ENCODE data around the gene MYO18A.

The MYO18A gene

DNA sequence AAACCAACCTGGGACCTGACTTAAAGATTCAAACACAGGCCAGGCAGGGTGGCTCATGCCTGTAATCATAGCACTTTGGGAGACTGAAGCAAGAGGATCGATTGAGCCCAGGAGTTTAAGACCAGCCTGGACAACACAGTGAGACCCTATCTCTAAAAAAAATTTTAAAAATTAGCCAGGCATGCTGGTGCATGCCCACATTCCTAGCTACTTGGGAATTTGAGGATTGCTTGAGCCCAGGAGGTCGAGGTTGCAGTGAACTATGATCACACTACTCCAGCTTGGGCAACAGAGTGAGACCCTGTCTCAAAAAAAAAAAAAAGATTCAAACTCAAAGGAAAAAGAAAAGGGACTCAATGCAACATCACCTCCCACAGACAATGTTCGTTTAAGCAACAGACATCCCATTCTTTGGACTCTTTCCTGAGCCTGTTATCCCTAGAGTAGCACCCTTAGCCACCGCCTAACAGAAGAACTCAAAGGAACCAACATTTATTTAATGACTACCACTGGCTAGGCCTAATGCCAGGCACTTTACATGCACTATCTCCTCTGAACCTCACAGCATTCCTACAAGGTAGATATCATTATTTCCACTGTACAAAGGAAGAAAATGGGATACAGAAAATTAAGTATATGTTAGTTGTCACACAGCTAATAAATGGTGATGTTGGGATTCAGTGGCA, 12.7 kb downstream of the MYO18A start:
- no peaks in the 10 kb centered on the region for H3K27me3 ChIP-seq (ENCODE audit: control insufficient read depth, insufficient read depth, low read length)
- no peak overlapping the region for H3K27ac ChIP-seq (ENCODE audit: low read length)
- no peak overlapping the region for H3K4me3 ChIP-seq (ENCODE audit: low read length)
- H3K4me1 ChIP-seq (ENCODE audit: control insufficient read depth, insufficient read depth, low read length): no peaks in the 10 kb centered on the region
- no peaks in the 10 kb centered on the region for H3K9me3 ChIP-seq (ENCODE audit: control insufficient read depth, insufficient read depth, low read length)
- H3K36me3 ChIP-seq (ENCODE audit: control insufficient read depth, insufficient read depth, low read length): peaks cover 7% of the 10 kb centered on the region
- WGBS (ENCODE audit: insufficient coverage, insufficient read length): no CpG with 5 or more reads among the region's 4 CpGs
- no peak for DNase-seq (ENCODE audit: low read depth, low spot score)

DNA sequence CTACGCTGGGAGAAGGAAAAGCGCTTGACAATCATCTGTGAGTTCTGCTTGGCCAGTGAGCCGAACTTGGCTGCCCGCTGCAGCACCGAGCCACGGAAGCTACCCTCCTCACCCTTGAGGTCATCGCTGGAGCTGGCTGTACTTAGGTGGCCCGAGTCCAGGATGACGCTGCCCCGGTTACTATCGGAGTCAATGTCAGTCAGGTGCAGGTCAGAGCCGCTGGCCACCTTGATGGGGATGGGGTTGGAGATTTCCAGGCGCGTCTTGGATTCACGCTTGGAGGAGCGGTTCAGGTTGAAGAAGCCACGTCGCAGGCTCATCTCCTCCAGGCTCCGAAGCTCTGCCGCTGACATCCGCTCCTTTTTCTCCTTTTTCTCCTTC, 13.7 kb downstream of the MYO18A start:
- Histone ChIP-seq H3K27ac (ENCODE audit: low read length) (no peak overlapping the region), H3K36me3 (ENCODE audit: control insufficient read depth, insufficient read depth, low read length) (peaks cover 7% of the 10 kb centered on the region), H3K4me3 (ENCODE audit: low read length) (no peak overlapping the region), H3K27me3 (ENCODE audit: control insufficient read depth, insufficient read depth, low read length) (no peaks in the 10 kb centered on the region), H3K4me1 (ENCODE audit: control insufficient read depth, insufficient read depth, low read length) (no peaks in the 10 kb centered on the region), H3K9me3 (ENCODE audit: control insufficient read depth, insufficient read depth, low read length) (no peaks in the 10 kb centered on the region)
- no CpG with 5 or more reads among the region's 21 CpGs for WGBS (ENCODE audit: insufficient coverage, insufficient read length)
- no peak for DNase-seq (ENCODE audit: low read depth, low spot score)

DNA sequence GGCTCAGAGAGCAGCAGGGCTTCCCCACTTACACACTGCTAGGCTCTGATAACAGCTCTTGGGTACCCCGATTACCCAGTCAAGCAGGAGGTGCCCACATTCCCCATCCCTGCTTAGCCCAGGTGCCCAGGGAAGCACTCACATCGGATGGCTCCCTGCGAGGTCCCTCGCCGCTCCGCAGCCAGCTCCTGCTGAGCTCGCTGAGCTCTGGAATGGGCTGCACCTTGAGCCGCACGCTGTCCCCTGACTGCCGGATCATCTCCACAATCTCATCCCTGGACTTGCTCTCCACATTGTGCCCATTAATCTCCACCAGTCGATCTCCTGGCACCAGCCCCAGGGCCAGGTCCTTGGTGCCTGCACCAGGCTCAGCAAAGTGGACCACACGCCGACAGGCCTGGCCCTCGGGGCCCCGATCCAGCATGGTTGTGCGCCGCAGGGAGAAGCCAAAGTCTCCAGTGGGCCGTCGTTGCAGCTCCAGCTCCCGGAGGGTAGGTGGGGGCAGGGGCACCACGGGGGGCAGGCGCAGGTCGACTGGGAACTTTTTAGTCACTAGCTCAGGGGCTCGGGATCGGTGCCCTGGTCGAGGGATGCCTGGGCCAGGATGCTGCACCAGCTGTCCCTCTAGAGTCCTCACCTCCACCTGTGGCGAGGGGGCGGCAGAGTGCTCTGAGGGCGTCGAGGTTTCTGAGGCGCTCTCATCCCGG, 14.2 kb downstream of the MYO18A start:
- no peaks in the 10 kb centered on the region for H3K27me3 ChIP-seq (ENCODE audit: control insufficient read depth, insufficient read depth, low read length)
- no peak for DNase-seq (ENCODE audit: low read depth, low spot score)
- H3K4me3 ChIP-seq (ENCODE audit: low read length): no peak overlapping the region
- WGBS (ENCODE audit: insufficient coverage, insufficient read length): no CpG with 5 or more reads among the region's 32 CpGs
- no peak overlapping the region for H3K27ac ChIP-seq (ENCODE audit: low read length)
- H3K9me3 ChIP-seq (ENCODE audit: control insufficient read depth, insufficient read depth, low read length): no peaks in the 10 kb centered on the region
- H3K36me3 ChIP-seq (ENCODE audit: control insufficient read depth, insufficient read depth, low read length): peaks cover 7% of the 10 kb centered on the region
- no peaks in the 10 kb centered on the region for H3K4me1 ChIP-seq (ENCODE audit: control insufficient read depth, insufficient read depth, low read length)

DNA sequence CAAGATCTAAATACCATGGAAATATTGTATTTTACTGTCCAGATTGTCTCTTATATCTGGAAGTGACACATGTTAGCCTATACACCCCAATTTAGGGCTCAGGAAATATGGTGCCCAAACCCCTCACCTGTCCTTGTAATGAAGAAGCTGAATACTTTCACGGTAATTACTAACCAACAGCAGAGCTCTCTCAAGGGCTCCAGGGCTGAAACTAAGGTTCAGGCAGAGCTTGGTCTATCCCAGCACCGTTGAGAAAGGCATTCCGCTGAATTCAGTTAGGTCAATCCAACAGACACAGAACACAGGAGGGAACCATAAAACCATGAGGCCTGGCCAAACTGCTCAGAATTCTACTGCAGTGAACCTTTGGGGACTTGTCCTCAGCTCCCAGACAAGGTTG, 14.9 kb downstream of the MYO18A start:
- no peak for DNase-seq (ENCODE audit: low read depth, low spot score)
- H3K4me1 ChIP-seq (ENCODE audit: control insufficient read depth, insufficient read depth, low read length): no peaks in the 10 kb centered on the region
- H3K27me3 ChIP-seq (ENCODE audit: control insufficient read depth, insufficient read depth, low read length): no peaks in the 10 kb centered on the region
- no peak overlapping the region for H3K4me3 ChIP-seq (ENCODE audit: low read length)
- WGBS (ENCODE audit: insufficient coverage, insufficient read length): no CpG with 5 or more reads among the region's 3 CpGs
- no peaks in the 10 kb centered on the region for H3K9me3 ChIP-seq (ENCODE audit: control insufficient read depth, insufficient read depth, low read length)
- no peak overlapping the region for H3K27ac ChIP-seq (ENCODE audit: low read length)
- peaks cover 7% of the 10 kb centered on the region for H3K36me3 ChIP-seq (ENCODE audit: control insufficient read depth, insufficient read depth, low read length)

DNA sequence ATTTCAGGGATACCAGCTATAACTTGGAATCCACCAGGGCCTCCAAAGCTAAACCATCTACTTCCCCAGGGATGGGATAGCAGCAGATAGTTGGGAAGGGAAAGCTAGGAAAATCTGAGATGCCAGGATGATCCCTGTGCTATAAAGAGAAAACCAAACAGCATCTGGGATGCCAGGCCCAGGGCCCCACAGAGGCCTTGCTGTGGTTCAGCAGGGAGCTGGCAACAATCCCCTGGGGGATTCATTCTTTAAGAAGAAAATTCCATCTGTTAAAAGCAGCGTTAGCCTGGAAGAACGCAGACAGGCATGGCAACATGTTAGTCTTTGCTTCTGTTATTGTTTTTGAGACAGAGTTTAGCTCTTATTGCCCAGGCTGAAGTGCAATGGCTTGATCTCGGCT, 16.6 kb downstream of the MYO18A start:
- 0 out of 2 replicates have a peak, but pooled peaks cover 2% of the 10 kb centered on the region for H3K4me1 ChIP-seq (ENCODE audit: control insufficient read depth, insufficient read depth, low read length)
- no peak overlapping the region for H3K4me3 ChIP-seq (ENCODE audit: low read length)
- H3K27ac ChIP-seq (ENCODE audit: low read length): no peak overlapping the region
- no peaks in the 10 kb centered on the region for H3K9me3 ChIP-seq (ENCODE audit: control insufficient read depth, insufficient read depth, low read length)
- no CpG with 5 or more reads among the region's 3 CpGs for WGBS (ENCODE audit: insufficient coverage, insufficient read length)
- no peak for DNase-seq (ENCODE audit: low read depth, low spot score)
- H3K36me3 ChIP-seq (ENCODE audit: control insufficient read depth, insufficient read depth, low read length): peaks cover 7% of the 10 kb centered on the region
- H3K27me3 ChIP-seq (ENCODE audit: control insufficient read depth, insufficient read depth, low read length): no peaks in the 10 kb centered on the region

DNA sequence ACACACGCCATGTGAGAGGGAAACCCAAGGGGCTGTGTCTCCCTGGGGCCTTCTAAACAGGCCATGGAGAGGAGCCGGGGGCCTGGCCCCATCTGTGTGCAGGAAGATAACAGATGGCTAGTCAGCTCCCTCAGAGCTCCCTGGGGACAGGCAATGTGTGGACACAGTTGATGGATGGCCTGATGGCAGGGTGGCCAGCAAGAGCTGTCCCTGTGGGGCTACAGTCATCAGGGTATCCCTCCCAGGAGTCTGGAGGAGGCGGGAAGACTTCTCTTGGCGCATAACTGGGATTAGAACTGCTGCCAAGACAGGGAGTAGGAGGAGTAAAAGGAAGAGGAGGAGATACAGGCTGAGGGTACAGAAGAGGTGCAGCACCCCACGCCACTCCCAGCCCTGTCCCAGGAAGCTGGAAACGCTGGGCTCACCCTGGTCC, 17.3 kb downstream of the MYO18A start:
- Histone ChIP-seq H3K36me3 (ENCODE audit: control insufficient read depth, insufficient read depth, low read length) (peaks cover 7% of the 10 kb centered on the region), H3K4me1 (ENCODE audit: control insufficient read depth, insufficient read depth, low read length) (0 out of 2 replicates have a peak, but pooled peaks cover 2% of the 10 kb centered on the region), H3K27me3 (ENCODE audit: control insufficient read depth, insufficient read depth, low read length) (no peaks in the 10 kb centered on the region), H3K27ac (ENCODE audit: low read length) (no peak overlapping the region), H3K4me3 (ENCODE audit: low read length) (no peak overlapping the region), H3K9me3 (ENCODE audit: control insufficient read depth, insufficient read depth, low read length) (no peaks in the 10 kb centered on the region)
- WGBS (ENCODE audit: insufficient coverage, insufficient read length): no CpG with 5 or more reads among the region's 6 CpGs
- DNase-seq (ENCODE audit: low read depth, low spot score): no peak

DNA sequence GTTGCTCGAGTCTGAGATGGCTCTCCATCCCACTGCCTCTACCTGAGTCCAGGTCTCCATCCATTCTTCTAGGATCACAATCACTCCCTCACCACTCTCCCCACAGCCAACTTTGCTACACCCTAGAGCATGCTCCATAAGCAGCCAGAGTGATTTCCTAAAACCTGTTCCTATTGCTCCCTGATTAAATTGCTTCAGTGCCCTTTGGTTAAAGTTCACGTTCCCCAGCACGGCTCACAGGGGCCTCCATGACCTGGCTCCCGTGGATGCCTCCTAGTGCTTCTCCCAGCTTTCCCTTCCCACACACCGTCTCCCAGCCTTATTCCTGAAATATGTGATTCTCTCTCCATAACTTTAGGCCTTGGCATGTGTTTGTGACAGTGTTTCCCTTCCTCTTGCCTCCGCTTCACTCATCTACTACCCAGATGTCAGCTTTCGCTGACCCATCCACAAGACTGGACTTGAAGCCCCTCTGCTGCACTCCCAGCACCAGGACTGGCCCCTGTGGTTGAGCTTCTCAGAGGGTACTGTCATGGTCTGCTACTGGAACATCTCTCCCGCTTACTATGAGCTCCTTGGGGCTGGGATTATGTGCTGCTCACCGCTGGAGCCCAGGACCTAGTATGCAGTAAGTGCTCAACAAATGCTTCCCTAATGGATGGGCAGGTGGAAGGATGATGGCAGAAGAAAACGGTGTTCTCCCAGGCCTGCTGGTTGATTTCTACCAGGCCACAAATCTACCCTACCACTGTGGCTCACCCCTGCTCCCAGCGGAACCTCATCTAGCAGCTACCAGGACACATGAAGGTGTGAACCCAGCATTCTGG, 17.9 kb downstream of the MYO18A start:
- H3K36me3 ChIP-seq (ENCODE audit: control insufficient read depth, insufficient read depth, low read length): peaks cover 7% of the 10 kb centered on the region
- H3K27me3 ChIP-seq (ENCODE audit: control insufficient read depth, insufficient read depth, low read length): no peaks in the 10 kb centered on the region
- H3K4me1 ChIP-seq (ENCODE audit: control insufficient read depth, insufficient read depth, low read length): 0 out of 2 replicates have a peak, but pooled peaks cover 2% of the 10 kb centered on the region
- no peak overlapping the region for H3K4me3 ChIP-seq (ENCODE audit: low read length)
- no peaks in the 10 kb centered on the region for H3K9me3 ChIP-seq (ENCODE audit: control insufficient read depth, insufficient read depth, low read length)
- no peak for DNase-seq (ENCODE audit: low read depth, low spot score)
- no peak overlapping the region for H3K27ac ChIP-seq (ENCODE audit: low read length)
- WGBS (ENCODE audit: insufficient coverage, insufficient read length): no CpG with 5 or more reads among the region's 11 CpGs

DNA sequence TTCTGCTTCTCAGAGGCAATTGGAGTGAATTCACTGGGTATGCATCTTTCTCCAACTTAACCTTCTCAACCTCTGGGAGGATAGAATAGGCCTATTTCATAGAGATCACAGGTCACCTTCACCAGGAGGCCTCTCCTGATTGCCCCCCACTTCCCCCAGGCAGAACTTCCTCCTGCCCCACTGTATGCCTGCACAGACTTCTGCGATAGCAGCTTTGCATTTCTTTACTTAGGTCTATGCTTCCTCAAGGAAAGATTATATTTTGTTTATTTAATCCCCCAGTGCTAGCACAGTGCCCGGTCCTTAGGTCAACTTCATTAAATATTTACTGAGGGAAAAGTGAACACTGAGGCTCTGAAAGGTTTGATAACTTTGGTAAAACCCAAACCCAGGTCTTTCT, 19.9 kb downstream of the MYO18A start:
- DNase-seq (ENCODE audit: low read depth, low spot score): no peak
- Histone ChIP-seq H3K4me1 (ENCODE audit: control insufficient read depth, insufficient read depth, low read length) (peaks cover 6% of the 10 kb centered on the region), H3K9me3 (ENCODE audit: control insufficient read depth, insufficient read depth, low read length) (no peaks in the 10 kb centered on the region), H3K27ac (ENCODE audit: low read length) (no peak overlapping the region), H3K36me3 (ENCODE audit: control insufficient read depth, insufficient read depth, low read length) (no peaks in the 10 kb centered on the region), H3K4me3 (ENCODE audit: low read length) (no peak overlapping the region), H3K27me3 (ENCODE audit: control insufficient read depth, insufficient read depth, low read length) (no peaks in the 10 kb centered on the region)
- no CpG with 5 or more reads among the region's 2 CpGs for WGBS (ENCODE audit: insufficient coverage, insufficient read length)

DNA sequence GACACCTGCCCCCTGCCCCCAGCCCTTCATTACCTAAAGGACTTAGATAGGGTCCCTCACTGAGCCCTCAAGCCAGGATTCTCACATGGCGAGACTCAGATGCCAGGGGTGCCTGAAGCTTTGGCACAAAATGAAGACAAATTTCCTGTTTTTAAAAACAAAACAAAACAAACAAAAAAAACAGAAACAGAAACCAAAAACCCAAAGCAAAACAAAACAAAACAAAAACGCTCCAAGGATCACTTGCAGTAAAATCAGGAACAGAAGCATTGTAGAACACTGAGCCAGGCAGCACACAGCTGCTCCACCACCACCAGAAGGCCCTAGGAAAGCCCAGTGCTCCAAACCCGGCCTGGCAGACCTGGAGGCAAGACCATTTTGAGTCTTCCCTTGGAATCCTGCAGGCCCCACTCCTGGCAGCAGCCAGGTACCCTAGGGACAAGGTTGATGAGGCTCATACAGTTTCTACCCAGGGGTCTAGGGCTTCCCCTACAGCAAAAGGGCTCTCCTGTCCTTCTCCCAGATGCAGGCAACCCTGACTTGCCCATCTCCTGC, 20.8 kb downstream of the MYO18A start:
- no CpG with 5 or more reads among the region's 3 CpGs for WGBS (ENCODE audit: insufficient coverage, insufficient read length)
- no peak overlapping the region for H3K4me3 ChIP-seq (ENCODE audit: low read length)
- H3K4me1 ChIP-seq (ENCODE audit: control insufficient read depth, insufficient read depth, low read length): peaks cover 7% of the 10 kb centered on the region
- H3K27me3 ChIP-seq (ENCODE audit: control insufficient read depth, insufficient read depth, low read length): no peaks in the 10 kb centered on the region
- no peaks in the 10 kb centered on the region for H3K9me3 ChIP-seq (ENCODE audit: control insufficient read depth, insufficient read depth, low read length)
- H3K36me3 ChIP-seq (ENCODE audit: control insufficient read depth, insufficient read depth, low read length): no peaks in the 10 kb centered on the region
- no peak overlapping the region for H3K27ac ChIP-seq (ENCODE audit: low read length)
- no peak for DNase-seq (ENCODE audit: low read depth, low spot score)
